H1 (cell line): ENCODE results near the gene IQGAP3.

Source experiments
- ATF3 ChIP-seq: IDR thresholded peaks from 2 replicates; pipeline ENCODE4 v1.6.1; 2011; ENCODE audit warnings: low read depth, mild to moderate bottlenecking, low read length; ENCODE audit not compliant: insufficient read depth
- EZH2 ChIP-seq: fragments of 200-600 bp; sonication (generic); IDR thresholded peaks from 2 replicates; pipeline ENCODE4 v1.7.1; 2012; ENCODE audit warnings: low read depth, mild to moderate bottlenecking, moderate library complexity, low read length, inconsistent platforms; ENCODE audit not compliant: severe bottlenecking
- HDAC2 ChIP-seq, 2 experiments: fragments of 300-600 bp in 1 of 2; sonication (generic) in 1 of 2; IDR thresholded peaks; 2 replicates each; pipeline ENCODE4 v1.6.1; 2011 to 2012; ENCODE audit warnings: low read depth in 2 of 2, low read length in 2 of 2, mild to moderate bottlenecking in 2 of 2, moderate library complexity in 2 of 2, borderline replicate concordance in 1 of 2, inconsistent platforms in 1 of 2
- SP1 ChIP-seq: IDR thresholded peaks from 2 replicates; pipeline ENCODE4 v1.6.1; 2011; ENCODE audit warnings: low read depth, low read length
- TEAD4 ChIP-seq: IDR thresholded peaks from 2 replicates; pipeline ENCODE4 v1.6.1; 2012; ENCODE audit warnings: low read depth, low read length, inconsistent platforms, mixed read lengths
- YY1 ChIP-seq: IDR thresholded peaks from 2 replicates; pipeline ENCODE4 v1.6.1; 2011; ENCODE audit warnings: low read depth, mild to moderate bottlenecking, low read length
- TF ChIP-seq, protein P1 (sequence below), 3 experiments: IDR thresholded peaks; 1 replicate in 2 of 3; 2 replicates in 1 of 3; pipeline versions ENCODE4 v1.5.1 to v1.6.1; 2011; ENCODE audit warnings: low read length in 3 of 3, mild to moderate bottlenecking in 3 of 3, inconsistent platforms in 2 of 3, low read depth in 1 of 3, moderate library complexity in 1 of 3; ENCODE audit not compliant: insufficient read depth in 1 of 3; ENCODE audit errors: control extremely low read depth in 1 of 3

- TF ChIP-seq, protein P1, sequence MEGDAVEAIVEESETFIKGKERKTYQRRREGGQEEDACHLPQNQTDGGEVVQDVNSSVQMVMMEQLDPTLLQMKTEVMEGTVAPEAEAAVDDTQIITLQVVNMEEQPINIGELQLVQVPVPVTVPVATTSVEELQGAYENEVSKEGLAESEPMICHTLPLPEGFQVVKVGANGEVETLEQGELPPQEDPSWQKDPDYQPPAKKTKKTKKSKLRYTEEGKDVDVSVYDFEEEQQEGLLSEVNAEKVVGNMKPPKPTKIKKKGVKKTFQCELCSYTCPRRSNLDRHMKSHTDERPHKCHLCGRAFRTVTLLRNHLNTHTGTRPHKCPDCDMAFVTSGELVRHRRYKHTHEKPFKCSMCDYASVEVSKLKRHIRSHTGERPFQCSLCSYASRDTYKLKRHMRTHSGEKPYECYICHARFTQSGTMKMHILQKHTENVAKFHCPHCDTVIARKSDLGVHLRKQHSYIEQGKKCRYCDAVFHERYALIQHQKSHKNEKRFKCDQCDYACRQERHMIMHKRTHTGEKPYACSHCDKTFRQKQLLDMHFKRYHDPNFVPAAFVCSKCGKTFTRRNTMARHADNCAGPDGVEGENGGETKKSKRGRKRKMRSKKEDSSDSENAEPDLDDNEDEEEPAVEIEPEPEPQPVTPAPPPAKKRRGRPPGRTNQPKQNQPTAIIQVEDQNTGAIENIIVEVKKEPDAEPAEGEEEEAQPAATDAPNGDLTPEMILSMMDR (IDR thresholded peaks at IDR 0.05; ENCODE audit: control extremely low read depth in 1 of 3, insufficient read depth in 1 of 3, low read depth in 1 of 3, low read length in 3 of 3), result no peak
- TF ChIP-seq YY1, result no peak
- TF ChIP-seq ATF3, result no peak
- no peak for TF ChIP-seq EZH2
- TF ChIP-seq SP1, result no peak
- TF ChIP-seq HDAC2 (IDR thresholded peaks at IDR 0.05; ENCODE audit: borderline replicate concordance in 1 of 2, low read depth in 2 of 2, low read length in 2 of 2), result no peak
- no peak for TF ChIP-seq TEAD4
Measured at GRCh38 chr1:156528875-156529425, 43.4 kb downstream of the IQGAP3 start.
